HG03108 (cell line): Measurements from ENCODE around the gene SETBP1.

Source experiments
- ATAC-seq: cut with Tn5 transposase; IDR thresholded peaks from one replicate; pipeline ENCODE4 v1.9.1; 2021; ENCODE audit warnings: moderate library complexity; ENCODE audit not compliant: unreplicated experiment

SETBP1 gene

GRCh38 chr18:45006934-45007333 is 326.2 kb downstream of the SETBP1 start:
- ATAC-seq, result no peak

- no peak for ATAC-seq
Measured at GRCh38 chr18:45007531-45007930, 326.8 kb downstream of the SETBP1 start.

- no peak for ATAC-seq
Measured at GRCh38 chr18:45008694-45009413, 328.2 kb downstream of the SETBP1 start.

- ATAC-seq, result no peak
Measured at GRCh38 chr18:45009756-45010155, 329.1 kb downstream of the SETBP1 start.

- ATAC-seq, result no peak
Measured at GRCh38 chr18:45012286-45012685, 331.6 kb downstream of the SETBP1 start.

DNA sequence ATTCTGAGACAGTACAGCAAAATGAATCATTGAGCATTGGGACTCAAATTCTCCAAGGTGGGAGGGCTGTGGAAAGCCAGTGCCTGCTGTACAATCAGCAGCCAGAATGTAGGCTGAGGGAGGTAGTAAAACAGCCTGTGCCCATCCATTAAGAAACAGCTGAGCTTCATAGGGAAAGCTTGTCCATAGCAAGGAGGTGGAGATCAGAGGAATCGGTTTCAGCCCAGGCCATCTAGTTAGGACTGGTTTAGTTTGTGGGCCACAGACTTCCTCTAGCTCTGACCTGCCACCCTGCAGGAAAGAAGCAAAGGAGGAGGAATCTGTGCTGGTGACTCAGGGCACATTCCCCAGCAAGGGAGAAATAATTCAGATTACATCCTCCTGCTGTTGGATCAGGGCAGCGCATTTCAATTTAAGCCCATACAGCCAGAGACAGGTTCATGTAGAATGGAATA is 333.4 kb downstream of the SETBP1 start:
- no peak for ATAC-seq

- ATAC-seq, result no peak
Measured at GRCh38 chr18:45015788-45016128, 335.1 kb downstream of the SETBP1 start.

DNA sequence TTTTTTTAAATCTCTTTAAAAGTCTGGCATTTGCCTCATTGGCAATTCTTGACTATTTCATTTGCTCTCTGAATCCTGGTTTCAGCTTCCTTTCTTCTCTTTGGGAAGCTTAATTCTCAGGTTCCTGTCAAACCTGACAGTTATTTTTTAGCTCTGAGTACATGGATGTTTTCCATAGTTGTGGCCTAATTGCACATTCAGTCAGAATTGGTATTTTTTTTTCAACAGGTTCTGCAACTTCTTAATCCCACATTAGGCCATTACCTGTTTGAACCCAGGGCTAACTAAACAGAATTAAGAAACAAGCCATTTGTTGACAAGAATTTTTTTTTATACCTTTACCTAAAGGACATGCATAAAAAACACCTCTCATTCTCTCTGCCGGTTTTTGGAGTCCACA is 338.8 kb downstream of the SETBP1 start:
- no peak for ATAC-seq

DNA sequence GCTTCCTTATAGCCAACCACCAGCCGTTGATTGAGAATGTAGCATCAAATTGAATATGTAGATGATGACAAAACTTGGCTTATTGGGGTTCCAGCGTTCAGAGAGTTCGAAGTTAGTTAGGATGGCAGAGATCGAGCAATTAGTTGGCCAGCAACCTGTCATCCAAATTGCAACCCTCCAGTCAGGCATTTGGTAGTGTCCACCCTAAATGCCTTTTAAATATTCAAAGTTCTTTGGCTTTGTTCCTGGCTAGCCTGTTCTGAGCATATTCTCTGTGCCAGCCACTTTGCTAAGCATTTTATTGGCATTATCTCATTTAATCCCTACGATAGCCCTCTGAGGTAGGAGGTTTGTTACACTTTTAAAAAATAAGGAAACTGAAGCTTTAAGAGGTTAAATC is 342.8 kb downstream of the SETBP1 start:
- no peak for ATAC-seq

DNA sequence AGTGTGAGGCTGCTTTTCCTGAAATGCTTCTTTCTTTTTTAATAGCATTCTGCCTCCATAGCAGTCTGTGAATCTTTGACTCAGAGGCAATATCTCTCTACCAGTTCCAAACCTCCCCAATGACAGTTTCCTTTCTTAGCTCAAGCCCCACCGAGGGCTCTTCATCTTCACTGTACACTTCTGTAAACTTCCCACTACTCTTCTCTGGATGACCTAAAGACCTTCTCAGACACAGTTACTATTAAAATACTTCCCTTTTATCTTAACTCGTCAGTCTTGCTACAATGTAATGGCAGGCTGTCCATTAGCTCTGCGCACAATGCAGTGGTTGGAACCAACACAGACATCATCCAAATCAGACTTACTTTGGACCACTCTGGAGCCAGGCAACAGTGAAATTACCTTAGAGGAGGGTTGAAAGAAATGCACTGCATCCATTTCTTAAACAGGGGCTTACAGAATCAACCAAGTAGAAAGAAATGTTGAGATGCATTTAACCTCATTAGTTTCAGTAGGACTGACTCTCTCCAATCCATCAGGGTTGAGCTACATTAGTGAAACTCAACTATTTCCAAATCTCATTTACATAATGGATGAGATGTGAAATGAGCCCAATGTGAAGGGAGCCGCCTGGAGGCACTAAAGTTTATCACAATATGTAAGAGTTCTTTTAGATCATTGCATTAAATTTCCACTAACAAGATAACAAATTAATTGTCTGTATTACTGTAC is 343.8 kb downstream of the SETBP1 start:
- ATAC-seq, result no peak

DNA sequence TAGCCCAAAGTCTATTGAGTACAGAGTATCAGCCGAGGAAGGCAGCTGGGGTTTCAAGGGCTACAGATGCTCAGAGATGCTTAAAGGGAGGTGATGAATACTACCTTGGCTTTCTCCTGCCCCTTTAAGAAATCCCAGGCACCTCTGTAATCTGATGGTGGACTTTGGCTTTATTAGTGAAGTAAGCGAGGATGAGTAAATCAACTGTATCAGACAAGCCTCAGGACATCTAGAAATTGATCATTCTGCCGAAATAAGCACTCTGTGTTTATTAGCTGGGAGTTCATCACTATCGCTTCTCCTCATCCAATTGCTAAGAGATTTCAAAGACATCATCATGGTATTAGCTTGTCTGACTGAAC is 344.4 kb downstream of the SETBP1 start:
- ATAC-seq, result no peak

DNA sequence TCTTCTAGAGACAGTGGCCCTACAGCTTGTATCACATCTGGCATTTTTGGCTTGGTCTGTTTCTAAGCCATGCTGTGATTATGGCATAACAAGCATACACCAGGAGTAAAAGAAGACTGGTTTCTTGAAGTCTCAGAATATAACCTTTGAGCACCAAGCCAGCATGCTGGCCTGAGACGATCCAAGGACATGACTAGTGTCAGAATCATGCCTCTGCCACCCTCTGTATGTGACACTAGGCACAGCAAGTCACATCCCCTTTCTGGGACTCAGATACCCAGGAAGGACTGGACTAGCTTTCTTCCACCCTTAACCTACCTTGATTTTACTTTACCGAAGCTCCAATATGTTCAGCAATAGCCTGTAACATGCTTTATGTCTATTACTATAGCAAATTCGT is 345.5 kb downstream of the SETBP1 start:
- ATAC-seq, result no peak

- ATAC-seq, result no peak
Measured at GRCh38 chr18:45034179-45034578, 353.5 kb downstream of the SETBP1 start.

- ATAC-seq, result no peak
Measured at GRCh38 chr18:45037618-45038017, 356.9 kb downstream of the SETBP1 start.

DNA sequence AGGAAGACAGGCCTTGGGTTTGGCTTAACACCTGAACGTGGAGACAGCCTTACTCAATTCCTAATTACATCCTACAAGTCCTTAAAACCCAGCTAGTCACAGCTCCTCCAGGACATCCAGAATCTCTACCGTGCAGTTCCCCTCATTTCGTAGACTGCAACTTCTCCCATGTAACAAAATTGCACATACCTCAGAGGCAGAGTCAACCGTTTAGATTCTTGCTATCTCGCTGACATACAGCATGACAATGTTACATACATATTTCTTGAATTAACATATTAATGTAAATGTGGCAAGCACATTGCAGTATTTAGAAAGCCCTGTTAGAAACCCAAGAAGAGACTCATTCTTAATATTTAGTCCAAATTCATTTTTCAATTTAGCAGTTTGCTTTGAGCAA is 358.7 kb downstream of the SETBP1 start:
- ATAC-seq, result no peak

DNA sequence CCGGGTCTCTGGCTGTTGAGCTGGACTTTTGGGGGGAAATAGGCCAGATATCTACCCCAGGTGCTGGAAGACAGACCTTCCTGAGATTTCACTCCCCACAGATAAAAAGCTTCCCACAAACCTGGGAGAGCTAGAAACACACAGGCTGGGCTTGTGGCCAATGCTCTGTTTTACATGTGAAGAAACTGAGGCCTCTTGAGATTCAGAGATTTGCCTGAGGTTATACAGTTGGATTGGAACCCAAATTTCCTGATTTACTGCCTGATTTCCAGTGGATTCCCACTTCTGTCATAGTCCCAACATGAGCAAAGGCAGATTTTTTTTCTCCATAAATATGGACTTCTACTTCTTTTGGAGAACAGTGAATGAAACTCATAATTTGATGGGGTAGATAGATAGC is 360.2 kb downstream of the SETBP1 start:
- ATAC-seq, result no peak

DNA sequence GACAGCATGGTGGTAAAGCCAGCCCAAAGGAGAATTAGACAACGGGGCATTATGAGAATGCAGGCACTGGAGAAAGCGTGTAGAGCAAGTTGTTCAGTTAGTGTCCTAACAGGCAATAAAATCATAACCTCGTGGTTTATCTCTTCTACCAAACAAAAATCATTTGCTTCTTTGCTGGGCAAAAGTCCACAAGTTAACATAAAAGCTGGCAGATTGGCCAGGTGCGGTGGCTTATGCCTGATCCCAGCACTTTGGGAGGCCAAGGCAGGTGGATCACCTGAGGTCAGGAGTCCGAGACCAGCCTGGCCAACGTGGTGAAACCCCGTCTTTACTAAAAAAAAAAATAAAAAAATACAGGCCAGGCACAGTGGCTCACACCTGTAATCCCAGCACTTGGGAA is 364.1 kb downstream of the SETBP1 start:
- no peak for ATAC-seq

DNA sequence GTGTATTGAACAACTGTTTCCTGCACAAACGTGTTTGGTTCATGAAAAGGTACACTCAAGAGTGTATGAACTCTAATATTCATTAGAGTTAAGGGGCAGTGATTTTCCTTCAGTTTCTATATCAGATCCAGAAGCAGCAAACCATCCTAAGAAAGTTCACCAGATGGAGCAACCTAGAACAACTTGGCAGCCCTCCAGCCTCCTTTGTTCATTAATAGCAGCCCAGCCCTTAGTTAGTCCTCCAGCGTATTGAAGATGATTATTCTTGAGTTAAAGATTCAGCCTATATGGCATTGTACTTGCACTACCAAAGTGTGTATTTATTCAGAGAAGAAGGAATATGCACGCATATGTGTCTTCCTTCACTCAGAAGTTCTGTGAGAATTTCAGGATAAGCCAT is 365.5 kb downstream of the SETBP1 start:
- ATAC-seq, result no peak

DNA sequence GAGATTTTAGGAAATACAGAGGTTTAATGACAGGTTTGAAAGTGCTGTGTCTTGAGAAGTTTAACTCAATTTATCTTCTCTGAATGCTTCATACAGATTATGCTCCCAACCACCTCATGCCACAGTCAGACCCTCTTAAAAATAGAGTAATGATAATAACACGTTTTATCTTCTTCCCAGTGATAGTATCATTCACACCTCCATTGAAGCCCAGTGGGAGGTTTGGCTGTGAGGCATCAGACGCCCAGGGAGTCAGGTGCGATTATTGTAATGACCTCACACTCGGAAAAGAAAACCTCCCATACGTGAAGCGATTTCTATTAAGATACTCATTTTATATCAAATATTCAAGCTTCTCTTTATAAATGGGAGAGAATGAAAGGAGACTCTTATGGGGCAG is 366.3 kb downstream of the SETBP1 start:
- no peak for ATAC-seq

DNA sequence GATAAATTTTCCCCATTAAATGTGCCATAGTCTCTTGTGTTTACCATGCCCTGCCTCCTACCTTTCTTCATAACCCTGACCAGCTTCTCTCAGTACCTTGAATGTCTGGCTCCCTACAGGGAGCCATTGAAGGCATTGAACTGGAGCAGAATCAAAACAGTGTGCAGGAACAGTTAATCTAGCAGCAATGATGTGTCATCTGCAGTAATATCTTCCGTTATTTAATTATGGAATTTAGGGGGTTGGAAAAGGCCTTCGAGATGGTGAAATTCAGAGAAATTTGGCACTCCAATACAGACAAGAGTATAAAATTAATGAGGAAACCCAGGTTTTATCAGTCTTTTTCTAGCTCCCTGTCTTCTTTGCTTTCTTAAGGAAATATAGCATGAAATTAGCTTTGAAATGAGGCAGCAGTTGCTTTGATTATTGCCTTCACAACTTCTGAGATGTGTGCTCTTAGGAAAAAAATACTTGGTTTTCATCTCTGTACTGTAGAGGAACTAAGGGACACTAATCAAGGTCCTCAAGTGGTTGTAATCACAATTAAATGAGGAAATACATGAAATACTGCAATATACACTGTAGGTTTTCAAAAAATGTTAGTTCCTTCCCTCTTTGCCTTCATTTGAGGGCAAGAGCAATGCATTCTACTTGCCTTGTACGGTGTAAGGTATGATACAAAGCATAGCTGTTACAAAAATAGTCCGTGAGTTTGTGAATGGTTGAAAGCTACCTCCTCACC is 369.1 kb downstream of the SETBP1 start:
- no peak for ATAC-seq

- no peak for ATAC-seq
Measured at GRCh38 chr18:45050712-45051601, 370.3 kb downstream of the SETBP1 start.
